ENCODE results near the gene PTPRD.

PTPRD gene

DNA sequence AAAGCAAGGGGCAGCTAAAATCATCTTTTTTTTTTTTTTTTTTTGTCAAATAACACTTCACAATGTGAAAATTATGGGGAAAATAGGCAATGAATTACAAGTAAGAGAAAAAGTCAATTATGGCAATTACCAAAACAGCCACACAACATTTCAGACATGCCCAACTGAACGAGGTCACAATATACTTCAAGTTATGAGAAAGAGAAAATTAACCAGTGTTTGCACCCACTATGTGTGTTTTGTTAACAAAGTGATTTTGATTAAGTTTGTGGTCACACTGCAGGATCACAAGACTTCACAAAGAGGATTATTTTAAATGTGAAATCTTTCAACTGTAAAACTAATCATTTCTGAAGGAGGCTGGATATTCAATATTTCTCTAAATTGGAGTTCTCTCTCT lies 1780.4 kb downstream of the PTPRD start:
- no peak overlapping the region for H3K27ac ChIP-seq (ENCODE audit: low read depth, low read length)
- H3K4me1 ChIP-seq (ENCODE audit: control insufficient read depth in 1 of 2, insufficient read depth in 2 of 2, low read length in 2 of 2), result no peaks in the 10 kb centered on the region
- H3K27me3 ChIP-seq (ENCODE audit: control insufficient read depth in 1 of 2, insufficient read depth in 2 of 2, low read length in 2 of 2), result no peaks in the 10 kb centered on the region
- no peaks in the 10 kb centered on the region for H3K36me3 ChIP-seq (ENCODE audit: control insufficient read depth in 1 of 2, insufficient read depth in 2 of 2, low read length in 2 of 2)
- no peak overlapping the region for H3K4me3 ChIP-seq (ENCODE audit: low read depth in 1 of 2, low read length in 2 of 2)
- H3K9me3 ChIP-seq (ENCODE audit: control insufficient read depth in 1 of 2, low read length in 2 of 2), result no peaks in the 10 kb centered on the region
- no peak overlapping the region for H3K9ac ChIP-seq (ENCODE audit: low read depth in 1 of 2, low read length in 2 of 2)

DNA sequence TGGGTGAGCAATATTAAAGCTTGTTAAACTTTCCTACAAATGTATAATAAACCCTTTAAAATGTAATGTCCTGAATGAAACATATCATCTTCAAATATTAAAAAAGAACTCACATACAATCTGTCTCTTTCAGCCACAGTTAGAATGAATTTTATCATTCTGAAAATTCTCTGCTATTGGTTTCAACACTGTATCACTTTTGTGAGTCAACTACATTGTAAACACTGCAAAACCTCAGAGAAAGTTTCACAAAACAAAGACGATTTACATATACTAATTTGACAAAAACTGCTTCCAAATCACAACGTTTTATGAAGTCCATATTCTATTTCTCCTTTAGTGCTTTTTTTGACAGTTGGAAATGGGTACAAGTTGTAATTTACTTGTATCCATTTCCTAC lies 1781.2 kb downstream of the PTPRD start:
- Histone ChIP-seq H3K36me3 (ENCODE audit: control insufficient read depth in 1 of 2, insufficient read depth in 2 of 2, low read length in 2 of 2) (no peaks in the 10 kb centered on the region), H3K27ac (ENCODE audit: low read depth, low read length) (no peak overlapping the region), H3K4me1 (ENCODE audit: control insufficient read depth in 1 of 2, insufficient read depth in 2 of 2, low read length in 2 of 2) (no peaks in the 10 kb centered on the region), H3K9me3 (ENCODE audit: control insufficient read depth in 1 of 2, low read length in 2 of 2) (no peaks in the 10 kb centered on the region), H3K27me3 (ENCODE audit: control insufficient read depth in 1 of 2, insufficient read depth in 2 of 2, low read length in 2 of 2) (no peaks in the 10 kb centered on the region), H3K4me3 (ENCODE audit: low read depth in 1 of 2, low read length in 2 of 2) (no peak overlapping the region), H3K9ac (ENCODE audit: low read depth in 1 of 2, low read length in 2 of 2) (no peak overlapping the region)

DNA sequence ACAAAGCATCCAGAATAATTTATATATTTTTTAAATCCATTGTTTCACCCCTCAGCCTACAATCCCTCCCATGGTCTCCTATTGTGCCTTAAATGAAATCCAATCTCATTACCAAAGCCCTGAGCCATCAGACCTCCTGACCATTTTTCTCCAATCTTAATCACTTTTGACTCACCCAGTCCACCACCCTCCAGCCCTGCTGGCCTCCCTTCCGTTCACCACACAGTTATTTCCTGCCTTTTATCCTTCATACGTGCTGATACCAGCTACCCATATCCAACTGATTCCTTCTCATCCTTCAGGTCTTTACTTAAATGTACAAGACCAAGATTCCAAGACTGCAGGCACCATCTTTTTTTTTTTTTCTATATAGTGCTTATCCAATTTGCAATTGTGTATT lies 1786.5 kb downstream of the PTPRD start:
- Histone ChIP-seq H3K9me3 (ENCODE audit: control insufficient read depth in 1 of 2, low read length in 2 of 2) (no peaks in the 10 kb centered on the region), H3K27ac (ENCODE audit: low read depth, low read length) (no peak overlapping the region), H3K36me3 (ENCODE audit: control insufficient read depth in 1 of 2, insufficient read depth in 2 of 2, low read length in 2 of 2) (no peaks in the 10 kb centered on the region), H3K4me1 (ENCODE audit: control insufficient read depth in 1 of 2, insufficient read depth in 2 of 2, low read length in 2 of 2) (no peaks in the 10 kb centered on the region), H3K27me3 (ENCODE audit: control insufficient read depth in 1 of 2, insufficient read depth in 2 of 2, low read length in 2 of 2) (no peaks in the 10 kb centered on the region), H3K9ac (ENCODE audit: low read depth in 1 of 2, low read length in 2 of 2) (no peak overlapping the region), H3K4me3 (ENCODE audit: low read depth in 1 of 2, low read length in 2 of 2) (no peak overlapping the region)

DNA sequence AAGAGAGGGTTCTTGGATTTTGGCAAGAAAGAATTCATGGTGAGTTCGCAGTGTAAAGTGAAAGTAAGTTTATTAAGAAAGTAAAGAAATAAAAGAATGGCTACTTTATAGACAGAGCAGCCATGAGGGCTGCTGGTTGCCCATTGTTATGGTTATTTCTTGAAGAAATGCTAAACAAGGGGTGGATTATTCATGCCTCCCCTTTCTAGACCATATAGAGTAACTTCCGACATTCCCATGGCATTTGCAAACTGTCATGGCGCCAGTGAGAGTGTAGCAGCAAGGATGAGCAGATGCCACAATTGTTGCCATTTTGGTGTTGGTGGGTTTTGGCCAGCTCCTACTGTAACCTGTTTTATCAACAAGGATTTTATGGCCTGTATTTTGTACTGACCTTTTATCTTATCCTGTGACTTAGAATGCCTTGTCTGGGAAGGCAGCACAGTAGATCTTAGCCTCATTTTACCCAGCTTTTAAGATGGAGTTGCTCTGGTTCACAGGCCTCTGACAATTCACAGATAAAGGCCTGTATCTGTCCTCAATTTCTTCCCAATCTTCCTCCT lies 1787.1 kb downstream of the PTPRD start:
- H3K9ac ChIP-seq (ENCODE audit: low read depth in 1 of 2, low read length in 2 of 2), result no peak overlapping the region
- no peaks in the 10 kb centered on the region for H3K27me3 ChIP-seq (ENCODE audit: control insufficient read depth in 1 of 2, insufficient read depth in 2 of 2, low read length in 2 of 2)
- no peaks in the 10 kb centered on the region for H3K9me3 ChIP-seq (ENCODE audit: control insufficient read depth in 1 of 2, low read length in 2 of 2)
- H3K4me3 ChIP-seq (ENCODE audit: low read depth in 1 of 2, low read length in 2 of 2), result no peak overlapping the region
- H3K36me3 ChIP-seq (ENCODE audit: control insufficient read depth in 1 of 2, insufficient read depth in 2 of 2, low read length in 2 of 2), result no peaks in the 10 kb centered on the region
- no peaks in the 10 kb centered on the region for H3K4me1 ChIP-seq (ENCODE audit: control insufficient read depth in 1 of 2, insufficient read depth in 2 of 2, low read length in 2 of 2)
- no peak overlapping the region for H3K27ac ChIP-seq (ENCODE audit: low read depth, low read length)

DNA sequence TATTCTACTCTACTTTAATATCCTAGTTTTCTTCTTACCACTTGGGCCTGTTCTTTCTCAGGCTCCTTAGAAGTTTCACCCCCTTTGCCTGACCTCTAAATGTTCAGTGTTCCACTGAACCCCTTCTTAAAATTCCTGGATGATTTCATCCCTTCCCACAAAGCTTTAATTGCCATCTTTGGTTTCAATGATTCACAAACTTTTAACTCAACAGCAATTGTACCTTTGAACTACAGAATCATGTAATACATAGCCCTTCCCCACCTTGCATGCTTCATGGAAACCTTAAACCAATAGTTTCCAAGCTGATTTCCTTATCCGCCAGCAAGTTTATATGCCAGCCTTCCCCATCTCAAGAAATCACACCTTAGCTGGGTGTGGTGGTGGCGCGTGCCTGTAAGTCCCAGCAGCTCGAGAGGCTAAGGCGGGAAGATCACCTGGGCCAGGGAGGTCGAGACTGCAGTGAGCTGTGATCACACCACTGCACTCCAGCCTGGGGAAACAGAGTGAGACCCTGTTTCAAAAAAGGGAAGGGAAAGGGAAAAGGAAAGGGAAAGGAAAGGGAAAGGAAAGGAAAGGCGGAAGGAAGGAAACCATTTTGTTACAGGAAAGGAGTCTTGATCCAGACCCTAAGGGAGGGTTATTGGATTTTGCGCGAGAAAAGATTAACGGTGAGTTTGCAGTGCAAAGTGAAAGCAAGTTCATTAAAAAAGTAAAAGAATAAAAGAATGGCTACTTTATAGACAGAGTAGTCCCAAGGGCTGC lies 1789.5 kb downstream of the PTPRD start:
- no peak overlapping the region for H3K27ac ChIP-seq (ENCODE audit: low read depth, low read length)
- H3K27me3 ChIP-seq (ENCODE audit: control insufficient read depth in 1 of 2, insufficient read depth in 2 of 2, low read length in 2 of 2), result no peaks in the 10 kb centered on the region
- no peak overlapping the region for H3K4me3 ChIP-seq (ENCODE audit: low read depth in 1 of 2, low read length in 2 of 2)
- no peak overlapping the region for H3K9ac ChIP-seq (ENCODE audit: low read depth in 1 of 2, low read length in 2 of 2)
- no peaks in the 10 kb centered on the region for H3K36me3 ChIP-seq (ENCODE audit: control insufficient read depth in 1 of 2, insufficient read depth in 2 of 2, low read length in 2 of 2)
- H3K9me3 ChIP-seq (ENCODE audit: control insufficient read depth in 1 of 2, low read length in 2 of 2), result no peaks in the 10 kb centered on the region
- no peaks in the 10 kb centered on the region for H3K4me1 ChIP-seq (ENCODE audit: control insufficient read depth in 1 of 2, insufficient read depth in 2 of 2, low read length in 2 of 2)

DNA sequence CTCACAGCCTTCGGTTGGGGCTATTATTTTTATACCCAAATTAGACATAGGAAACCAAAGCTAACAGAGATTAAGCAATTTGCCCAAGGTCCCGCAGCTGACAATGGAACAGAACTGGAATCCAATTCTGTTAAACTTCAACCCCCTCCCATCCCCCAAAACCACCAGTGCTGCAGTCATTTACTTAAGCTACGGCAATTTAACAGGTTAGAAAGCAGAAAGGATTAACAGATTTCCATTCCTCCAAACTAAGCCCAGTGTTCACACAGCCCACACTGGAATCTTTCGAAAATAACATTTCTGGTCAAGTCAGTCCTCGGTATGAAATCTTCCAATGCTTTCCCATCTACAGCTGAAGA lies 1790.2 kb downstream of the PTPRD start:
- Histone ChIP-seq H3K27me3 (ENCODE audit: control insufficient read depth in 1 of 2, insufficient read depth in 2 of 2, low read length in 2 of 2) (no peaks in the 10 kb centered on the region), H3K9ac (ENCODE audit: low read depth in 1 of 2, low read length in 2 of 2) (no peak overlapping the region), H3K4me3 (ENCODE audit: low read depth in 1 of 2, low read length in 2 of 2) (no peak overlapping the region), H3K36me3 (ENCODE audit: control insufficient read depth in 1 of 2, insufficient read depth in 2 of 2, low read length in 2 of 2) (no peaks in the 10 kb centered on the region), H3K4me1 (ENCODE audit: control insufficient read depth in 1 of 2, insufficient read depth in 2 of 2, low read length in 2 of 2) (no peaks in the 10 kb centered on the region), H3K27ac (ENCODE audit: low read depth, low read length) (no peak overlapping the region), H3K9me3 (ENCODE audit: control insufficient read depth in 1 of 2, low read length in 2 of 2) (no peaks in the 10 kb centered on the region)

DNA sequence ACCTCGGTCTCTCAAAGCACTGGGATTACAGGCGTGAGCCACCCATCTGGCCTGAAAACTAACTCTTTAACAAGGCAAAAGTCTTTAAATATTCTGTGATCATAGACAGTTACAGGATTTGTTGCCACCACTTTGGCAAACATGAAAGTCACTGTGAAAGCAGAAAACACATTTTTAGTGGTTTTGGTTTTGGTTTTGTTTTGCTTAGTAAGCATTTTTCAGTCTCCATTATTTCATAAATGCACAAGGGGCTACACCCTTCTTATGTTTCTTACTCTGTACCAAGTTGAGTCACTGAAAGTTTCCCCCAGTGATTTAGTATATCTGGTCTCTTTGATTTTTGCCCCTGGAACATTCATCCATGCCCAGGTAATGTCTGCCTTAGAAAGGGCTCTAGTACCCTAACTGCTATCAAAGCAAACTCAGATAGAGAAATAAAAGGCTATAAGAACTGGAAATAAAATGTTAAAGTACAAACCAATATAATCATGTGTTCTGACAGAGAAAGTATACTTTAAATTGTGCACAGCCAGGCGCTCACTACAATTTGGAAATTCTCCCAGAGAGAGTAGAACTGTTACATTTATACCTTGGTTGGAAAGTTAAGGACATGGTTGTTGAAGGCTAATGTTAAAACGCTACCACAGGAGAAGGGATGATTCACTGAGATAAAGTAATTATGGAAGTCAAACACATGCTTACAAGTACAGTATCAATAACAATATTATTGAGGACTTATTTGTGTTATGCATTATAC lies 1790.7 kb downstream of the PTPRD start:
- no peaks in the 10 kb centered on the region for H3K4me1 ChIP-seq (ENCODE audit: control insufficient read depth in 1 of 2, insufficient read depth in 2 of 2, low read length in 2 of 2)
- H3K4me3 ChIP-seq (ENCODE audit: low read depth in 1 of 2, low read length in 2 of 2), result no peak overlapping the region
- no peaks in the 10 kb centered on the region for H3K36me3 ChIP-seq (ENCODE audit: control insufficient read depth in 1 of 2, insufficient read depth in 2 of 2, low read length in 2 of 2)
- no peaks in the 10 kb centered on the region for H3K27me3 ChIP-seq (ENCODE audit: control insufficient read depth in 1 of 2, insufficient read depth in 2 of 2, low read length in 2 of 2)
- no peaks in the 10 kb centered on the region for H3K9me3 ChIP-seq (ENCODE audit: control insufficient read depth in 1 of 2, low read length in 2 of 2)
- no peak overlapping the region for H3K27ac ChIP-seq (ENCODE audit: low read depth, low read length)
- no peak overlapping the region for H3K9ac ChIP-seq (ENCODE audit: low read depth in 1 of 2, low read length in 2 of 2)

DNA sequence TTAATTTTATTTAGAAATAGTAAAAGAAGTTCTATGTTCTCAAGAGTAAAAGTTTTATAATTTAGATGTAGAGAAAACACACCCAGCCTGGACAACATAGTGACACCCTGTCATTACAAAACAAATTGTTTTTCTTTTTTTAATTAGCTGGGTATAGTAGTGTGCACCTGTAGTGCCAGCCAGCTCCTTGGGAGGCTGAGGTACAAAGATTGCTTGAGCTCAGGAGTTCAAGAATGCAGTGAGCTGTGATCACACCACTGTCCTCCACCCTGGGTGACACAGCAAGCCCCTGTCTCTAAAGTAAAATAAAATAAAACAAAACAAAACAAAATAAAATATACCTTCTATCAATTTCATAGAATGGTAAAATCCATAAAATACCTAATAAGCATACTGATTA lies 1795.5 kb downstream of the PTPRD start:
- H3K4me3 ChIP-seq (ENCODE audit: low read depth in 1 of 2, low read length in 2 of 2), result no peak overlapping the region
- H3K36me3 ChIP-seq (ENCODE audit: control insufficient read depth in 1 of 2, insufficient read depth in 2 of 2, low read length in 2 of 2), result no peaks in the 10 kb centered on the region
- no peak overlapping the region for H3K27ac ChIP-seq (ENCODE audit: low read depth, low read length)
- no peak overlapping the region for H3K9ac ChIP-seq (ENCODE audit: low read depth in 1 of 2, low read length in 2 of 2)
- no peaks in the 10 kb centered on the region for H3K27me3 ChIP-seq (ENCODE audit: control insufficient read depth in 1 of 2, insufficient read depth in 2 of 2, low read length in 2 of 2)
- no peaks in the 10 kb centered on the region for H3K9me3 ChIP-seq (ENCODE audit: control insufficient read depth in 1 of 2, low read length in 2 of 2)
- H3K4me1 ChIP-seq (ENCODE audit: control insufficient read depth in 1 of 2, insufficient read depth in 2 of 2, low read length in 2 of 2), result no peaks in the 10 kb centered on the region

DNA sequence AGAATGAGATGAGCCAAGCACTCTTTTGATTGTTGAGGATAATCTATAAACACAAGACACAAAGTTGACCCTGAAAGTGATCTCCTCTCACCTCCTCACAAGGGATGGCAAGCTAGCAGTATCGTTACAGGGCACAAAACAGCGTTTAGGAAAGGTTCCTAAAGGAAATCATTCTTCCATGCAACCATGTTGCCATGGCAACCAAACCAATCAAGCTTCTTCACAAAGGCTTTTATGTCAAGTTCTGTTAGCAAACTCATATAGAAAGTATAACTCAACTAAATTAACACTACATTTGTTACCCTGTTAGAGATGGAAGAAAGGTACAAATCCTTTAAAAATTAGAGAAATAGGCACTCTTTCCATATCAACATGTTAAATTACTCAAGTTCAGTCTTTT lies 1796.4 kb downstream of the PTPRD start:
- Histone ChIP-seq H3K27ac (ENCODE audit: low read depth, low read length) (no peak overlapping the region), H3K4me1 (ENCODE audit: control insufficient read depth in 1 of 2, insufficient read depth in 2 of 2, low read length in 2 of 2) (no peaks in the 10 kb centered on the region), H3K9me3 (ENCODE audit: control insufficient read depth in 1 of 2, low read length in 2 of 2) (no peaks in the 10 kb centered on the region), H3K9ac (ENCODE audit: low read depth in 1 of 2, low read length in 2 of 2) (no peak overlapping the region), H3K36me3 (ENCODE audit: control insufficient read depth in 1 of 2, insufficient read depth in 2 of 2, low read length in 2 of 2) (no peaks in the 10 kb centered on the region), H3K27me3 (ENCODE audit: control insufficient read depth in 1 of 2, insufficient read depth in 2 of 2, low read length in 2 of 2) (no peaks in the 10 kb centered on the region), H3K4me3 (ENCODE audit: low read depth in 1 of 2, low read length in 2 of 2) (no peak overlapping the region)

DNA sequence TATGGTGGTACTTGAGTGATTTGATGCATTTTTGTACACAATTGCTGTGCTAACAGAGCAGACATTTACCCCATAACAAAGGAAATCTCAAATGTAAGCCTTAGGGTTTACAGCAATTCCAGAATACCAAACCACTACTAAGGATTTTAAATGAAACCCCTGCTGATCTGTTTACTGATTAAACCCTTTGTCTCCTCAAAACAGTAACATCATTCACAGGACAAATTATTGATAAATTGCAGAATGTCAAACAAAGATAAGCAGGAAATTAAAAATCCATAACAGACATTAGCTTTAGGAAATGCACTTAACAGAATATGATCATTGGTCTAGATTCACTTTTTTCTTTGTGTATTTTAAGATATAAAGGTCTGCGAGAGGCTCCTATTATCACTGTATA lies 1796.9 kb downstream of the PTPRD start:
- H3K4me3 ChIP-seq (ENCODE audit: low read depth in 1 of 2, low read length in 2 of 2), result no peak overlapping the region
- no peaks in the 10 kb centered on the region for H3K9me3 ChIP-seq (ENCODE audit: control insufficient read depth in 1 of 2, low read length in 2 of 2)
- no peak overlapping the region for H3K27ac ChIP-seq (ENCODE audit: low read depth, low read length)
- no peaks in the 10 kb centered on the region for H3K36me3 ChIP-seq (ENCODE audit: control insufficient read depth in 1 of 2, insufficient read depth in 2 of 2, low read length in 2 of 2)
- no peaks in the 10 kb centered on the region for H3K4me1 ChIP-seq (ENCODE audit: control insufficient read depth in 1 of 2, insufficient read depth in 2 of 2, low read length in 2 of 2)
- H3K27me3 ChIP-seq (ENCODE audit: control insufficient read depth in 1 of 2, insufficient read depth in 2 of 2, low read length in 2 of 2), result no peaks in the 10 kb centered on the region
- no peak overlapping the region for H3K9ac ChIP-seq (ENCODE audit: low read depth in 1 of 2, low read length in 2 of 2)
